ENCODE measurements around the gene THOC7.
A peak's percentile ranks its signal among the peaks of the same experiment; 100 is the strongest.

The THOC7 gene

GRCh38 chr3:63863150-63864007, at the start of gene THOC7, which contains the start of gene ATXN7:
TSS of gene THOC7 (minus strand) at chr3:63863805. CDS start at chr3:63863790, 15 bp downstream.
TSS of gene ATXN7 (plus strand) at chr3:63863867. CDS start at chr3:63912599, 48,732 bp downstream.
- peak; percentile 55 for DNase-seq (ENCODE audit: low spot score)

- DNase-seq (ENCODE audit: low spot score), result peak; percentile 46
Measured at GRCh38 chr3:63912768-63913588, 49.4 kb upstream of the THOC7 start.

- peak; percentile 84 for DNase-seq (ENCODE audit: low spot score)
Measured at GRCh38 chr3:63911873-63912767, 48.5 kb upstream of the THOC7 start, which contains the start of gene SCAANT1. TSS of gene SCAANT1 (minus strand) at chr3:63912383.

GRCh38 chr3:63911509-63911872, 47.9 kb upstream of the THOC7 start:
- no peak for DNase-seq (ENCODE audit: low spot score)

DNA sequence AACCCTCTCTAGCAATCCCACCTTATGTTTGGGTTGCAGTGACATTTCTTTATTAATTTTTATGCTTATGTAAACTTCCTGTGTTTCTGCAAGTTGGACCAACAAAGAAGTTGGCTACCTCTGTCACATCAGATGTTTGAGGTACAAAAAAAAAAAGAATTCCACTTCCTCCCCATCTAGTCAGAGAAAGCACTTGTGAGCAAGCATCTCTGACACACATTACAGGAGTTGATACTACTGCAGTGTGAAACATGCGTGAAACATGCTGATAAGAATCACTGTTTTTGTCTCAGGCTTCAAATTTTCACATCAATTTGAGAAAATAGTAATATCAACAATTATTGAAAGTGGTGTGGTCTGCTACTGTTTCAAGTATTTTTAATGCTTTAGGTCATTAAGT, 47.3 kb upstream of the THOC7 start:
- DNase-seq (ENCODE audit: low spot score), result no peak

- DNase-seq (ENCODE audit: low spot score), result no peak
Measured at GRCh38 chr3:63910001-63910400, 46.4 kb upstream of the THOC7 start.

DNA sequence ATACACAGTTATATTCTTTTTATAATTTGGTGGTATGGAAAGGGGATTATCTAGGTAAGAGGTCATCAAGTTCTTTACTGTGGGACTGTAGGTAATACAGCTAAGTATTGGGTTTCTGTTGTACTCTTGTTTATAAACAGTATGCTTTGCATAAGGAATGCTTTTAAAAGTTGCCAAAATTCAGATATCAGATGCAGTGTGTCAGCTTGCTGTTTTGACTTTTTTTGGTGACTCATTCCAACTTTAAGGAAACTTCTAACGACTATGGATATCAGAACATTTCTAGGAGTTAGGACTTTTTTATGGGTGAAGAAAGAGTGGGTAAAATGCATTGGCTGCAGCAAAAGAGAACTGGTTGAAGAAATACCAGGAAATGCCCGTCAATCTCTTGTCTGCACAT, 45.8 kb upstream of the THOC7 start:
- no peak for DNase-seq (ENCODE audit: low spot score)

GRCh38 chr3:63908776-63909175, 45.2 kb upstream of the THOC7 start:
- DNase-seq (ENCODE audit: low spot score), result no peak

DNA sequence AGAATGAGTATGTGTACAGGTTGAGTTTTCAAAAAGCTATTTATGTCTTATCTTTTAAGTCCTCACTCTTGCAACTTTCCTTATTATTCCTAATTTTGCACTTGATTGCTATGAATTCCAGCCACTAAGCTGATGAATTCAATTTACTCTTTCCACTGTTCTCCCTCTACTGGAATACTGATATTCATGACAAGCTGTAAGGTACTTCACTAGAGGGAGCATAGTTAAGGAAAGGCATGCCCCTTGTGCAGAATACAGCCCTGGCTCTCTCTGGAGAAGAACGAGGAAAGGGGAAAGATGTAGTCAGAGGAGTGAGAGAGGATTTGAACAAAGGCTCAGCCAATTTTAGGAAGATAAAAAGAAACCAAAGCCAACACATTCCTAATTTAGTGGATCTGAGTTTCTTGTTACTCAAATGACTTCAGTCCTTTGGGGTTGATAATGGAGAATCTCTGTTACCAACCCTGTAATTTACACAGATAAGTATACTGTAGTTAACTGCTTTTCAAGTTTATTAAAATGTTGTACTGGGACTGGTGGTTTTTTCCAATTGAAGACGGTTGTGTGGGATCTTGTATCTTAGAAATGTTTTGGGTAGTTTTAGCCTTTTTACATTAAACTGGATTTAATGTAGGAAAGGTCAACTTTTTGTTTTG, 44.6 kb upstream of the THOC7 start:
- DNase-seq (ENCODE audit: low spot score), result no peak

GRCh38 chr3:63905731-63906620, 42.4 kb upstream of the THOC7 start:
- DNase-seq (ENCODE audit: low spot score), result no peak

DNA sequence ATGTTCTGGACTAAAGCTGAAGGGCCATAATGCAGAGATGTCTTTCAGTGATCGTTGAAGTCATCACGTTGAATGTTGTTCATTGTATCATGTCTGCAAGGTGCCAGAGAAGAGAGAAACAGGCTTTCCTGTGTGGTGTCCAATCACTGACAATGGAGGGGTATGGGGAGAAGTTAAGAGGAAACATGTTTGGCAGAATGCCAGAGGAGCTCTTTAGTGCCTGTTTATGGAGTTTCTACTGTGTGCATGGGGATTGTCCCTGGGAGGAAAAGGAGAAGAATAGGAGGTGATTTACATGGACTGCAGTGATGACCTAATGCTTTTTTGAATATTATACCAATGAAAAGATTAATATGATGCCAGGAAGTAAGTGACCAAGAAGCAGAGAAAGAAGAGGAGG, 36.9 kb upstream of the THOC7 start:
- no peak for DNase-seq (ENCODE audit: low spot score)

- DNase-seq (ENCODE audit: low spot score), result no peak
Measured at GRCh38 chr3:63900010-63900409, 36.4 kb upstream of the THOC7 start.

DNA sequence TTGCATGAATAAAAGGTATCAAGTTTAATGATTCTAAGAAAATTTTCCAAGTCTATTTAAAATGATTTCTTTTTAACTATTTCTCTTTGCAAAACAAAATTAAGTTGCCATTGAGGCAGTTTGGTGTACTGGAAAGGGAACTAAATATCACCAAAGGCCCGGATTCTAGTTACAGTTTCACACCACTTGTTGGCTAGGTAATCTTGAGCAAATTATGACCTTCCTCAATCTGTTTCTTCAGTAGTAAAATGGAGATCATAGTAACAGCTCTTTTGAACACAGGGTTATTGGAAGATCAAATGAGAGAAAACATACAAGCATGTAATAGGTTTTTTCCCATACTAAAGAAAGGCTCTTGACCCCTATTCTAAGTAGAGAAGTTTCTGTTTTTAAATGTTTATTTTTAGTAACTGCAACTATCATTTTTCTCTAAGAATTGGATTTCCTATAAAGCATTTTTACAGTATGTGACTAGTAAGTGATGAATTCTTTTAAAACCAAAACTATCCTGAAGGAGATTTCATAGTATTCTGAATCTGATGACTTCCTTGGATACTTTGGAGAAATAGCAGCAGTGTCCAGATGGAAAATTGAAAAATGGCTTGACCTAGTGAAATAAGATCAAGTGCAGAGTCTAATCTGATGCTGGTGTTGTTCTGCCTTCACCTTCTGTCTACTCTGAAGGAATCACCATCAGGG, 32.9 kb upstream of the THOC7 start:
- DNase-seq (ENCODE audit: low spot score), result no peak

- no peak for DNase-seq (ENCODE audit: low spot score)
Measured at GRCh38 chr3:63895422-63896189, 32.0 kb upstream of the THOC7 start.

GRCh38 chr3:63892773-63893352, 29.3 kb upstream of the THOC7 start:
- no peak for DNase-seq (ENCODE audit: low spot score)

DNA sequence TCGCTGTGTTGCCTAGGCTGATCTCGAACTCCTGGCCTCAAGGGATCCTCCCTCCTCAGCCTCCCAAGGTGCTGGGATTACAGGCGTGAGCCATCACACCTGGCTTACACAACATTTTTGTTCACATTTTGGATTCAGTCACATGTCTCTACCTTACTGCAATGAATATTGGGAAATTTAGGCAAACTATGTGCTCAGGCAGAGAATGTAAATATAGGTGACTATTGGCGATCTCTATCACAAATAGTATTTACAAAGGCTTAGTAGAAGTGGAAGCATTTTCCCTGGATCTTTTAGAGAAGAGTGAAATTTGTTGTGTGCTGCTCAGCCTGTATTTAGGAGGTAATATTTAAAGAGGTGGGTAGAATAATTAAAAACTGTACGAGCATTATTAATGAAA, 27.9 kb upstream of the THOC7 start:
- DNase-seq (ENCODE audit: low spot score), result no peak

DNA sequence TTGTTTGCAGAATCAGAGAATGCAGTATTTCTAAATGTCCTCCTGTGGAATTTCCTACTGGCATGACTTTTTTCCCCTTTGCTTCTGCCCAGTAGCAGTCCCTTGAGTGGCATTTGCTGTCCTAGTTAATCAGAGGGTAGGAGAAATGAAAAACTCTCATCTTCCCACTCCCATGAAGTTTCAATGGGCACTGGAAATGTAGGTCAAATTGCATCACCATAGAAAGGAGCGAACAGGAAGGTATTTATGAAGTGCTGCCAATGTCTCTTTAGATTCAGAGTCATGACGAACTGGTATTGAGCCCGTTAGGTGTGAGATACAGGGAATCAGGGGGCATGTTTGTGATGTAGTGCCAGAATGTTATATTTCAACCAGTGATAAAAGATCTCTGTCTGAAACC, 23.3 kb upstream of the THOC7 start:
- no peak for DNase-seq (ENCODE audit: low spot score)

- DNase-seq (ENCODE audit: low spot score), result no peak
Measured at GRCh38 chr3:63880653-63881052, 17.0 kb upstream of the THOC7 start.

Measured in LoVo (cell line).